ENCODE measurements around the gene ZNF688. TPM values are rescaled to one million over a fixed set of nuclear protein-coding genes. Genes with fewer than 3 reads are reported as not detected.
"Not testable (repeated sequence)": the region's sequence is repeated elsewhere in the genome, so short reads cannot be mapped to it uniquely, and the experiment has no call there.

The ZNF688 gene
- total RNA-seq, 1 donor from 2014 or later: 8.8 TPM

DNA sequence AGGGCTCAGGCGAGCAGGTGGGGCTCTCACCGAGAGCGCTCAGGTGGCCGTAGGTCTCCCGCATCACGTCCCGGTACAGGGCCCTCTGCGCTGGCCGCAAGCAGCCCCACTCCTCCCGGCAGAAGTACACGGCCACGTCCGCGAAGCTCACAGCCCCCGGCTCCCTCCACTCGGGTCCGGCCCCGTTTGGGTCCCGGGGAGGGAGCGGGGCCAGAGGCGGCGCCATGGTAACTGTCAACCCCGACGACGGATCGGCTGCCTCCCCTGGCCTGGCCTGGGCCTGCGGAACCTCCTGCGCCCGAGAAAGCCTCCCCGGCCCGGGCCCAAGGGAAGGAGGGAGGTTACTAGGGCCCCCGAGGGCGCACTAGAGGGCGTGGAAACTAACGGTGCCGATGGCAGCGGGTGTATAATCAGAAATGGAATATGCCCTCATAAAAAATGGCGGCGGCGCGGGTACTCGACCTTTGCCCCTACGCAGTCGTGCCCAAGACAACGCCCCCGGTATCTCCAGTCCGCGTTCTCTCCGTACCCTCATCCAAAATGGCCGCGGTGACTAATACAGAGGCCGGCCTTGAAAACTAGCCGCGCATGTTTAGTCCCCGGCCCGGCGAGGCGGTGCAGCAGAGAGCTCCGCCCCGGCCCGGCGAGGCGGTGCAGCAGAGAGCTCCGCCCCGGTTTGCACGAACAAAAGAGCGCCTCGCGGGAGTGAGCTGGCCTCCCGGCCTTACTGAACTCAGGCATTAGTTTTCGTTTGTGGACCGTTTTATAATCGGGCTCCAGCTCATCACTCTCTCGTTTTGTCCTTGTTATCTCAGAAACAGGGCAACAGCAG, 13.3 kb downstream of the ZNF688 start, which contains the start of gene ZNF764:
ZNF764 (minus strand) TSS at position 418 of the 832 bp plus-strand sequence; CDS start at position 226, 192 bp downstream.
- DNase-seq (ENCODE audit: low spot score) (peak; percentile 99), ATAC-seq (peak; percentile 92)

- peak; percentile 1 for ATAC-seq
- DNase-seq (ENCODE audit: low spot score): no peak
These were observed 13.9 kb downstream of the ZNF688 start for GRCh38 chr16:30557707-30557956.

- ATAC-seq (no peak), DNase-seq (ENCODE audit: low spot score) (no peak)
These were observed 15.4 kb downstream of the ZNF688 start for GRCh38 chr16:30556125-30556473.

DNA sequence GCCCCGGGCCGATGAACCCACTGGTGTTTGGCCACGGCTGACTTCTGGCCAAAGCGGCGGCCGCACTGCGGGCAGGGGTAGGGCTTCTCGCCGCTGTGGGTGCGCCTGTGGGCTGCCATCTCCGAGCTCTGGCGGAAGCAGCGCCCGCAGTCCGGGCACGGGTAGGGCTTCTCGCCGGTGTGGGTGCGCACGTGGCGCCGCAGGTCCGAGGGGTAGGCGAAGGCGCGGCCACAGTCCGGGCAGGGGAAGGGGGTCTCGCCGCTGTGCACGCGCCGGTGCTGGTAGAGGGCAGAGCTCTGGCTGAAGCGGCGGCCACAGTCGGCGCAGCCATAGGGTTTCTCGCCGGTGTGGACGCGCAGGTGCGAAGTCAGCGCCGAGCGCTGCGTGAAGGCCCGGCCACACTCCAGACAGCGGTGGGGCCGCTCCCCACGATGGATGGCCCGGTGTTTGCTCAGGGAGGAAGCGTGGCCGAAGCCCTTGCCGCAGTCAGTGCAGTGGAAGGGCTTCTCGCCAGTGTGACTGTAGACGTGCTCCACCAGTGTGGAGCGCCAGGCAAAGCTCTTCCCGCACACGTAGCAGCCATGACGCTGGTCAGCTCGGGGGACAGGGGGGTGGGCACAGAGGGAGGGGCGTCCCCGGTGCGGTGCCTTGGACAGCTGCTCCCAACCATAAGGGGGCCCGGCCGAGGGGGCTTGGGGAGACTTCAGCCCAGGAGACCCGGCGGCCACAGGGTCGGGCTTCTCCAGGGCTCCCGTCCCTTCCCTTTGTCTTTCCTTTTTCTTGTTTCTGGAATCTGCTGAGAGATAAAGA, 16.0 kb downstream of the ZNF688 start:
- no peak for DNase-seq (ENCODE audit: low spot score)
- ATAC-seq: no peak

DNA sequence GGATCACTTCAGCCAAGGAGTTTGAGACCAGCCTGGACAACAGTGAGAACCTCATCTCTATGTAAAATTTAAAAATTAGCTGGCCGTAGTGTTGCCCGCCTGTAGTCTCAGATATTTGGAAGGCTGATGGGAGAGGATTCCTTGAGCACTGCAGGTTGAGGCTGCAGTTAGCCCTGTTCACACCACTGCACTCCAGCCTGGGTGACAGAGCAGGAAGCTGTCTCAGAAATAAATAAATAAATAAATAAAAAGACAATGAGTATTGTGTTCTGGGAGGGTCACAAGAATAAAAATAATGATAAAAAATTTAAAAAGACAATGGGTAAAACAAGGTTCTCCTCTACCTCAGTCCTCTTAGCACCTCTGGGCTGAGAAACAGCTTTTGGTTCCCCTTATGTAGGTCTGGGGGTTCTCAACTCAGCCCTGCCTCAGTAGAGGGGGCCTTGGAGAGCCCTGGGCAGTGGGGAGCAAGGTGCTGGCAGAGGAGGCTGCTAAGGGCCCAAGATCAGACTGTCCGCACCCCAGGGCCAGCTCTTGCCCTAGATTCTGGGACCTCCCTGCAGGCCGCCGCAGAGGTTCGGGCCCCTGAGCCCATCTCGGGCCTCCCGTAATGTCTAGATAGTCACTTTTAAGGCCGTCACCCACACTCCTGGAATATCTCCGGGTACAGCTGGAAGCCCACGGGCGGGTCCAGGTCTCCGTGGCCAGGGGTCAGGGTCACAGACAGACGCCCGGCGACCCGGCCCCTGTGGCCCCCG, 16.8 kb downstream of the ZNF688 start:
- ATAC-seq: no peak
- DNase-seq (ENCODE audit: low spot score): no peak

DNA sequence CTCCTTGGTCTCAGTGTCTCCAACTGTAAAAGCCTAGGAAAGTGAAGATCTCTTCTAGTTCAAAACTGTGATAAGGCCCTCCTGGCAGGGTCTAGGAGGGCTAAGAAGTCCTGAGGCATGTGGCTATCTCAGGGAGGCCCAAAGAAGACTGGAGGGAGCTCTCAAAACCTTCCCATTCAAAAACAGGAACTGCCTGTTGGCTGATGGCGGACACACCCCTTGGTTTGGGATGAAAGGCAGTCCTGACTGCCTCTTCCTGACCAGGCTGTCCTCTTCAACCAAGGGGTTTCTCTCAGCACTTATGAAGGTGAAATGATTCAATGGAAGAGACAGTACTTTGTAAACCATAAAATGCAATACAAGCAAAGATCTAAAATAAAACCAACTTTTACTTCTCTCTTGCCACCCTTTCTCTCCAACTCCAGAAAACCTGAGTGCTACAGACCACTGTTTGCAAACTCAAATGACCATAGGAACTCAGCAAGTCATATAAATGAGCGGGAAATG, 18.1 kb downstream of the ZNF688 start:
- ATAC-seq (no peak), DNase-seq (ENCODE audit: low spot score) (no peak)

DNA sequence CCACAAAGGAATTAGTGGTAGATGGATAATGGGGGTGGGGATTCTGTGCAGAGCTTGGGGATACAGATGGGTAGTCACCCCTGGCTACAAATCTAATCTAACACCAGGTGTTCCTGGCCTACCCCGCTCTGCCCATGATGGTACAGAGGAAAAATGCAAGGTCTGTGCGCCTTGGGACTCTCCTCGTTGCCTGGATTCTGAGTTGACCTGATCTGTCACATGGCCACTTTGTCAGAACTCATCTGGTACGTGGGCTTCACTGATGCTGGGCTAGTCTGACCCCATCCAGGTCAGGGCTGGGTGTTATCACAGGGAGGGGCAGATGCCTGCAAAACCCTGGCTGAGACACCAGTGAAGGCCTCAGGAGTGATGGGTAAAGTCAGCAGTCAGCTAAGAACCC, 18.6 kb downstream of the ZNF688 start:
- ATAC-seq (no peak), DNase-seq (ENCODE audit: low spot score) (no peak)

DNA sequence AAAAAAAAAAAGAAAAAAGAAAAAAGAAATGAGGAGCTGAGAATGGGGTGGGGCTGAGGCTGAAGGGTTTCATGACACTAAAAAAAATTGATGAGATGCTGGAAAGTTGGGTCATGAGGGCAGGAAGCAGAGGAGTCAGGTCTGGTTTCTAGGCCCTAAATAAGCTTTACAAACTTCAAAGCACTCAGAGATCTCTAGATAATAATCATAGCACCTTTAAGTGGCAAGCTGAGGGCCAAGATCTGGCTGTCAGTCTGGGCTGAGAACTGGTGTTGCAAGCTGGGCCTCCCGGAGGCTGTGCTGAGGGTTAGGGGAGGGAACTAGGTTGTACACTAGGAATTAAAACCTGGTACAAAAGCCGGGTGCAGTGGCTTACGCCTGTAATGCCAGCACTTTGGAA, 19.7 kb downstream of the ZNF688 start:
- no peak for DNase-seq (ENCODE audit: low spot score)
- no peak for ATAC-seq

DNA sequence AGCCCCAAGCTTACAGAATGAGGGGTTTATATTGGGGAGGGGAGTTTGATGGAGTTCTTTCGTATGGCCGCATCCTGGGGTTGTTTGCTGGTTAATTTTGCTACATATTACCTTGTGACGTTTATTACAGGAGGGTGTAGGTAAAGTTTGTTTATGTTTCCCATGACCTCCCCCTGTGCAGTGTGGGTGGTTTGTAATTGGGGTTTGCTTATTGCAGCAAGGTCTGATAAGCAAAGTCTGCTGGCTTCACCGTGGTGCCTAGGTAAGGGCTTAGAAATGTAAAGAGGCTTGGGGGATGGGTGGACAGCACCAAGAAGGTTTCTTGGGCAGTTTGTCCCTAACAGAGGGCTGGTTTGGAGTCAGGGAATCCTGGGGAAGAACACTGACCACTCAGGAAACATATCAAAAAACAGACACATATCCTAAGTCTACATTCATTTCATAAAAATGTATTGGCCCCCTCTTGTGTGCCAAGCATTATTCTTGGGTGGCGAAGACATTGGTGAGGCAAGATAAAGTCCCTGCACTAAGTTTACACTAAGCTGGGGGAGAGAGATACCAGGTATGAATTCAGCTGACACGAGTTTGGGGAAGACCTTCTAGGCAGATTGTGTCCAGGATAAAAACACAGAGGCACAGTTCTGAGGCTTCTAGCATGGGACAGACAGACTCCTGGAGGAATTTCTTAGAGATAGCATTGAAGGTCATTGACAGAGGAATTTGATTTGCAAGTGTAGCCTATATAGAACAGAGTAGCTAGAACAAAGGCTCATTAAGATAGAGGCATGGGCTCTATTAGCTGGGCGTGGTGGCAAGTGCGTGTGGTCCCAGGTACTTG, 22.9 kb downstream of the ZNF688 start:
- ATAC-seq (no peak), DNase-seq (ENCODE audit: low spot score) (no peak)

DNA sequence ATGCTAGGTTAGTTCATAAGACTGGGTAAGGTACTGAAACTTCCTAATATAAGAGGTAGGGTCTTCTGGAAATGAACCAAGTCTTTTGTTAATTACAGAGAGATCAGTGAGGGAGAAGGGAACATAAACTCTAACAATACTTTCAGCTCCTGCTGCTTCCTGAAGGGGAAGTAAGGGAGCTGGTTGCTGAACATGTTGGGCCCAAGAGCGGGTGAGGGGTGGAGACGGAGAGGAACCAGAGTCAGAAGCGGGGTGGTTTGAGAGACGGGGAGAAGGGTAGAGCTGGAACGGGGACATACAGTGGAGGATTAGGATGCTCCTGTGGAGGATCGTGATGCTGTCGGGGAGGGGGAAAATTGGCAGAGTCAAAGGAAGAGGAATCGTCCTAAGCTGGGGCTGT, 25.4 kb downstream of the ZNF688 start:
- peak; percentile 21 for ATAC-seq
- DNase-seq (ENCODE audit: low spot score): no peak

GRCh38 chr16:30543067-30543466, 28.4 kb downstream of the ZNF688 start:
- ATAC-seq: no peak
- no peak for DNase-seq (ENCODE audit: low spot score)

GRCh38 chr16:30541502-30542329, 29.8 kb downstream of the ZNF688 start:
- ATAC-seq: no peak
- no peak for DNase-seq (ENCODE audit: low spot score)

GRCh38 chr16:30540916-30541464, 30.5 kb downstream of the ZNF688 start:
- DNase-seq (ENCODE audit: low spot score); ATAC-seq: not testable (repeated sequence)

DNA sequence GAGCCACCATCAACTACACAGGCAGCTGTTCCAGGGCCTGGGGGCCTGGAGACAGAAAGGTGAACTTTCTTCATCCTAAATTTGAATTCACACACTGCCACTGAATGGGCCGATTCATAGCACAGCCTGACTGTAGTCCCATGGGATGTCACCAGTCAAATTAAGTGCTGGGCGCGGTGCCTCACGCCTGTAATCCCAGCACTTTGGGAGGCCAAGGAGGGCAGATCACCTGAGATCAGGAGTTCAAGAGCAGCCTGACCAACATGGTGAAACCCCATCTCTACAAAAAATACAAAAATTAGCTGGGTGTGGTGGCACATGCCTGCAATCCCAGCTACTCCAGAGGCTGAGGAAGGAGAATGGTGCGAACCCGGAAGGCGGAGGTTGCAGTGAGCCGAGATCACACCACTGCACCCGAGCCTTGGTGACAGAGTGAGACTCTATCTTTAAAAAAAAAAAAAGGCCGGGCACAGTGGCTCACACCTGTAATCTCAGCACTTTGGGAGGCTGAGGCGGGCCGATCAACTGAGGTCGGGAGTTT, 31.5 kb downstream of the ZNF688 start:
- DNase-seq (ENCODE audit: low spot score); ATAC-seq: not testable (repeated sequence)

DNA sequence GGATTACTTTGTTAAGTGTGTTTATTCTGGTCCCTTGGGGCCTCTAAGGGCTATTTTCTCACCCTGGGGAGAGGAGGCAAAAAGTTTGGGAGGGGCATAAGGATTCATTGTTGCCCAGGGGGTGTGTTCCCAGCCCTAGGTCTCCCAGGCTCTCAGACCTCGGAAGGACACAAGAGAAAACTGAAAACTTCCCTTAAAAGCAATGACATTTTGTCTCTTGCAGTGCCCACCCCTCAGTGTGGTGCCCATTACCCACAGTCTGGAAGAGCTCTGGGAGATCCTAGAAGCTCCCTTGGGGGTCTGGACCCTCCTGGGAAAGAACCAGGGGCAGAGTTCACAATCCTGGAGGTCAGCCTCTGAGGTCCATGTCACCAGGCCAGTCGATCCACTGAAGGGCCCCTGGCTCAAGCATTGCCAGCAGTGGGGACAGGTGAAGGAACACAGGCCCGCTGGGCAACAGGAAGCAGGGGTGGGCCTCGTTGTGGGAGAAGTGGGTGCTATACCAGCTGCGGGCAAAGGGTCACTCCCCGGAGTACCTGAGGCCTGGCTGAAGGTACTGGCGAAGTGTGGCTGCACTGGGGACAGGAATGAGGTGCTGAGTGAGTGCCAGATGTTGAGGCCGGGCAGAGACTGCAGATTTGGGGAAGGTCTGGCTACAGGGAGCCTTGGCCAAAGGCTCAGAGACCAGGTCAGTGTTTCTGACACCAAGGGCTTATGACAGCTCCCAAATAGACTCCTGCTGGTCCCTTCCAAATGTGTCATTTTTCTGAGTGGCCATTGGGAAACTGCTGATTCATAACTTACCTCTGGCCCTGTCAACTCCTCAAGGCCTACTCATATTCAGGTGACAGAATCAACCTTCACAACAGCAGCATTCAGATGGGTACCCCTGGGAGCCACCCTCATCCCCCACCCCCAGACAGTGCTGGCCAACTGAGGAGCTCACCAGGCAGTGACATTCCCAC, 32.2 kb downstream of the ZNF688 start:
- DNase-seq (ENCODE audit: low spot score) (no peak), ATAC-seq (no peak)

DNA sequence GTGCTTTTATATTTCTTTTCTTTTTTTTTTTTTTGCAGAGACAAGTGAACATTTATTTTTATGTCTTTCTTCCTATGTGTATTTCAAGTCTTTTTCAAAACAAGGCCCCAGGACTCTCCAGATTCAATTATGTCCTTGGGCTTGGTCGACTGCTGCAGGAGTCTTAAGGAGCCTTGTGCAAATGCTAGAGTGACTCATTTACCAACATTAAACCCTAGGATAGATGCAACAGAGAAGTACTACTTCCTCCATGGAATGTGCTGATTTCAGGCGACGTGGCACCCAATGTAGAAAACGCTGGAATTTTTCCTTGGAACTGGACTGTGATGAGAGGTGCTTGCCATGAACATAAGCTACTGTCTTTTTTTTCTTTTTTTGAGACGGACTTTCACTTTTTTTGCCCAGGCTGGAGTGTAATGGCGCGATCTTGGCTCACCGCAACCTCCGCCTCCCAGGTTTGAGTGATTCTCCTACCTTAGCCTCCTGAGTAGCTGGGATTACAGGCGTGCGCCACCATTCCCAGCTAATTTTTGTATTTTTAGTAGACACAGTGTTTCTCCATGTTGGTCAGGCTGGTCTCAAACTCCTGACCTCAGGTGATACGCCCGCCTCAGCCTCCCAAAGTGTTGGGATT, 35.0 kb downstream of the ZNF688 start:
- not testable (repeated sequence) for ATAC-seq; DNase-seq (ENCODE audit: low spot score)

- ATAC-seq (peak; percentile 79), DNase-seq (ENCODE audit: low spot score) (peak; percentile 73)
These were observed 35.7 kb downstream of the ZNF688 start for GRCh38 chr16:30535777-30536190.
